GM06990 (cell line): ENCODE data around the gene IFNA5.

ENCODE experiments used
- DNase-seq: peaks from one replicate; pipeline ENCODE4 v3.0.0-alpha.2; 2011; ENCODE audit not compliant: insufficient read length; ENCODE audit errors: extremely low read depth
- H3K27me3 ChIP-seq: replicated peaks from 2 replicates; pipeline ENCODE4 v1.6.0; 2011; ENCODE audit warnings: low read length; ENCODE audit not compliant: control insufficient read depth, insufficient read depth
- H3K36me3 ChIP-seq: 2 replicates; pipeline ENCODE4 v1.5.1; 2011; ENCODE audit warnings: low read length; ENCODE audit not compliant: control insufficient read depth, insufficient read depth
- H3K4me3 ChIP-seq: replicated peaks from 2 replicates; pipeline ENCODE4 v1.5.1; 2011; ENCODE audit warnings: low read depth, mild to moderate bottlenecking, control low read depth, low read length
- TF ChIP-seq, protein P1 (sequence below): IDR thresholded peaks from 2 replicates; pipeline ENCODE4 v1.5.1; 2011; ENCODE audit warnings: low read length, control low read depth, mild to moderate bottlenecking, inconsistent platforms; ENCODE audit not compliant: insufficient read depth, poor library complexity, severe bottlenecking

Gene IFNA5

DNA sequence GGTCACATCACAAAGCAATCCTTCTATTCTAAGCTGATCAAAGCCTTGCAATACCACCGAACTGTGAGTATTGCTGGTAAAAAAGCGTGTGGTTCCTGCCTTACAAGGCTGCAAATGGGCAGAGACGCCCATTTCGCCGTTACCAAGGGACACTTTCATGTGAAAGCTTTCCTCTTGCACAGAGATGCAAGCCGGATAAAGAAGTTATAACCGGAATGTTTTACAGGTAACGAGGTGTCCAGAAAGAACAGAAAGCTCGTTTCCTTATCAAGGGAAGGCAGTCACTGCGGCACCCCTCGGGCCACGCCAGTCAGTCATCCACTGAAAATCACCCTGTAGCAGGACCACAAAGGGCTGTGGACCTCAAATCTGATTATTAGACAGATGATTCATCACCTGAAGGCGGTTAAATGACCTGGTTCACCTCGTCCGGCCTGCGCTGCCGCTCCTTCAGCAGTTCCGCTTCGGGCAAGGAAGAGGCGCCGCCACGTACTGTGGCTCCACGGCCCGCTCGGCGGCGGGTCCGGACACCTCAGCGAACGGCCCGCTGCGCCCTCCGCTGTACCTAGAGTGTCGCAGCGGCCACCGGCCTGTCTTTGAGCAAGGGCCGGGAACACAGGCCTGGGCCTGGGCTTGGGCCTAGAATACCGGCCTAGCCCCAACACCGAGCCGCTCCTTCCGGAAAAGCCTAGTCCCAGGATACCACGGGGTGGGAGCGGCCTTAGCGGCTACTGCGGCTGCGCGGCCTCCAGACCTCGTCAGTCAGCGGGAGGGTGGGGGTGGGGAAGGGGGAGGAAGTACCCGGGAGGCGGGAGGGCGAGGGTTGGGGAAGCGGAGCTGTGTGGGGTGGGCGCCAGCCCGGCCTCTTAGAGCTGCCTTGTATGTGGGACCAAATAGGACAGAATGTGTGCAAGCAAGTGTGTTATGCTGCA is 29.9 kb upstream of the IFNA5 start, which contains the start of gene KLHL9:
KLHL9 (minus strand) TSS at position 704 of the 932 bp plus-strand sequence; CDS start at position 159, 545 bp downstream.
- Histone ChIP-seq H3K4me3 (peak within 1 kb of the TSS; percentile 92), H3K27me3 (no peaks in the 10 kb centered on the region), H3K36me3 (peaks cover 2% of the 10 kb centered on the region)
- DNase-seq: peak; percentile 93
- TF ChIP-seq, protein P1, sequence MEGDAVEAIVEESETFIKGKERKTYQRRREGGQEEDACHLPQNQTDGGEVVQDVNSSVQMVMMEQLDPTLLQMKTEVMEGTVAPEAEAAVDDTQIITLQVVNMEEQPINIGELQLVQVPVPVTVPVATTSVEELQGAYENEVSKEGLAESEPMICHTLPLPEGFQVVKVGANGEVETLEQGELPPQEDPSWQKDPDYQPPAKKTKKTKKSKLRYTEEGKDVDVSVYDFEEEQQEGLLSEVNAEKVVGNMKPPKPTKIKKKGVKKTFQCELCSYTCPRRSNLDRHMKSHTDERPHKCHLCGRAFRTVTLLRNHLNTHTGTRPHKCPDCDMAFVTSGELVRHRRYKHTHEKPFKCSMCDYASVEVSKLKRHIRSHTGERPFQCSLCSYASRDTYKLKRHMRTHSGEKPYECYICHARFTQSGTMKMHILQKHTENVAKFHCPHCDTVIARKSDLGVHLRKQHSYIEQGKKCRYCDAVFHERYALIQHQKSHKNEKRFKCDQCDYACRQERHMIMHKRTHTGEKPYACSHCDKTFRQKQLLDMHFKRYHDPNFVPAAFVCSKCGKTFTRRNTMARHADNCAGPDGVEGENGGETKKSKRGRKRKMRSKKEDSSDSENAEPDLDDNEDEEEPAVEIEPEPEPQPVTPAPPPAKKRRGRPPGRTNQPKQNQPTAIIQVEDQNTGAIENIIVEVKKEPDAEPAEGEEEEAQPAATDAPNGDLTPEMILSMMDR: peak; percentile 16

DNA sequence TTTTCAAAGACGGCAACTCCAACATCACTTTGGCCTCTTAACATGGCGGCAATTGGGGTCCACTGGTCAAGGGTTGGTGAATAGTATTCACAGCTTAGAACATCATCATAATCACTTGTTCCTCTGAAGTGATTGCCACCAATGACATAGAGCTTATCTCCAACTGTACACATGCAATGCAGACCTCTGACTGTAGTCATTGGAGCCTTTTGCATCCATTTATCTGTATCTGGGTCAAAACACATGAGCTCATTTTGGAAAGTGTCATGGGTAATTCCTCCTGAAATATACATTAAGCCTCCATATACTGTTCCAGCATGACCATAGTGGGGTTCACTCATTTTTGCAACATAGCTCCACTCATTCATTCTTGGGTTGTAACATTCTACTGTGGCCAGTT is 28.1 kb upstream of the IFNA5 start:
- DNase-seq: no peak
- TF ChIP-seq, protein P1: no peak
- Histone ChIP-seq H3K4me3 (peak overlapping the region; percentile 92; the same call in 1 of the 2 replicates), H3K27me3 (no peaks in the 10 kb centered on the region), H3K36me3 (peaks cover 2% of the 10 kb centered on the region)

DNA sequence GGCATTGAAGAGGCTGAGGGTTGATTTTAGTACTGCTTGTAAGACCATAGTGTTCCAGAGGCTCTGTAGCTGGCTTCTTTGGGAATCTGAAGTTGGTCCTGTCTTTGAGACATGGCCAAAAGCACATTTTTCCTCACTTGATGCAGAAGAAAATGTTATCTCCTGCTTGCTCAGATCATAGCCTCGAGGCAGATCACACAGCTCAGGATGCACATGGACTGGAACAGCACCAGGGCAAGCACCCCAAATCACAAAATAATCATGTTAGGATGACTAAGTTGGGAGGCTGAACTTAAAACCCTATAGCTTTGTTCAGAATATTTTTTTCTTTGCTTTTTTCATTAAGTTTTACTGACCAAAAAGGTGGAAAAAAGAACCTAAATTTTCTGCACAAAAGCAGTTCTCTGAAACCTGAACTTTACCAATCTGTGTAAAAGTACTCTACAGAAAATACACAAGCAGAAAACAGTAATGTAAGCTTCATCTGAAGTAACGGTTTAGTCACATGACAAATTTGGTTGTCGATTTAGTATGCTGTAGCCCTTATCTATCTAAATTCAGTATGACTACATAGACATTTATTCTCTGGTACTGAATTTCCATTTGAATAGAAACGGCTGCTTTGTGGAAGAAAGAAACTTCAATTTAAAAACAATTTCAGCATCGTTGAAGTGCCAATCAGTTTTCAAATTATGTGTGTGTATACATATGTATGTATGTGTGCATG is 26.7 kb upstream of the IFNA5 start:
- Histone ChIP-seq H3K4me3 (no peak overlapping the region; the same call in 1 of the 2 replicates), H3K27me3 (no peaks in the 10 kb centered on the region), H3K36me3 (peaks cover 2% of the 10 kb centered on the region)
- no peak for DNase-seq
- TF ChIP-seq, protein P1: no peak

DNA sequence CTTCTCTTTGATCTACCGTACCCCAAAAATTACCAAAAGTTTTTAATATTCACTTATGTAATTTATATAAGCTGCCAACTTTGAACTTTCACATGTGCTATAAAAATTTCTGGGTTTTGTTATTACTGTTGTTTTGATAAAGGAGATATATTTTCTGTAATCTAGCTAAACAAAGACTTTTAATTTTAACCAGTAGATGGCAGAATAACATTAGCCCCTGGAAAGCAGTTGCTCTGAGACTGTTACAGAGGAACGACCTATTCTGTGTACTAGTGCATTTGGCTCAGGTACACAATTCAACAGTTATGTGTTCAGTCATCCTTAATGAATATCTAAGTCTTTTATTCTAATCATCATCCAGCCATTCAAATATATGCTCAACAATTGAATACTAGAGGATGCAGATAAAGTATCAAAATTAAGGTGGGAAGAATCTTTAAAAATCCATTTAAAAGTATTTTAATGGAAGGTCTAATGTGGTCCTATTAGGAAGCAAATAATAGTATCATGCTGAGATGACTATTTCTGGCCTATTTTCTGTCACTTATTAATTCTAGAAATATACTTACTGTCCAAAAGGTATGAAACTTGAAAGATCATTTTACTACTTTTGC is 21.5 kb upstream of the IFNA5 start:
- DNase-seq: peak; percentile 43
- Histone ChIP-seq H3K36me3 (peaks cover 2% of the 10 kb centered on the region), H3K4me3 (no peak overlapping the region), H3K27me3 (no peaks in the 10 kb centered on the region)
- TF ChIP-seq, protein P1: peak; percentile 49

DNA sequence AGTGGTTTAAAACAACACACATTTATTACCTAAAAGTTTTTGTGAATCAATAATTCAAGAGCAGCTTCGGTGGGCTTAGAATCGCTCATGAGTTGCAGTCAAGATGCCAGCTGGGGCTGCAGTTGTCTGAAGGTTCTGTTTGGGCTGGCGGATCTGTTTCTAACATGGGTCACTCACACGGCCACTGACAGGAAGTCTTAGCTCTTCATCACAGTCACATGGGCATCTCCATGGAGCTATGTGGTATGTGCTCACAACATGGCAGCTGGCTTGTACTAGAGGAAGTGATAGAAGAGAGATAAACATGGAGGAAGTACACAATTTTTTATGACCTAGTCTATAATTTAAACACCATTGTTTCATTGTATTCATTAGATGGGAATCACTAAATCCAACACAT is 18.9 kb upstream of the IFNA5 start:
- Histone ChIP-seq H3K4me3 (no peak overlapping the region), H3K36me3 (peaks cover 3% of the 10 kb centered on the region), H3K27me3 (no peaks in the 10 kb centered on the region)
- TF ChIP-seq, protein P1: no peak
- no peak for DNase-seq
